KMS-11 (cell line): ENCODE data around the gene ADIPOQ.
"Not testable (repeated sequence)": the region's sequence is repeated elsewhere in the genome, so short reads cannot be mapped to it uniquely, and the experiment has no call there.

Source experiments
- H2AFZ ChIP-seq: fragments of 200-600 bp; sonication (generic); 2 replicates; pipeline ENCODE4 v1.6.1; 2016; ENCODE audit warnings: antibody characterized with exemption, mixed run types, low read depth
- H3K27ac ChIP-seq: fragments of 200-600 bp; sonication (generic); 2 replicates; pipeline ENCODE4 v1.6.1; 2016; ENCODE audit warnings: mild to moderate bottlenecking, mixed run types
- H3K27me3 ChIP-seq: fragments of 200-600 bp; sonication (generic); 2 replicates; pipeline ENCODE4 v1.6.1; 2017; ENCODE audit warnings: mild to moderate bottlenecking, low read depth, mixed run types, moderate library complexity; ENCODE audit not compliant: insufficient read depth
- H3K36me3 ChIP-seq: fragments of 200-600 bp; sonication (generic); 2 replicates; pipeline ENCODE4 v1.6.1; 2017; ENCODE audit warnings: mild to moderate bottlenecking, mixed run types; ENCODE audit not compliant: insufficient read depth
- H3K4me1 ChIP-seq: fragments of 200-600 bp; sonication (generic); 2 replicates; pipeline ENCODE4 v1.6.1; 2016; ENCODE audit warnings: mild to moderate bottlenecking, low read depth, mixed run types; ENCODE audit not compliant: poor library complexity, severe bottlenecking
- H3K4me2 ChIP-seq: fragments of 200-600 bp; sonication (generic); 2 replicates; pipeline ENCODE4 v1.7.0; 2016; ENCODE audit warnings: mild to moderate bottlenecking, mixed run types
- H3K4me3 ChIP-seq: fragments of 200-600 bp; sonication (generic); IDR thresholded peaks from 2 replicates; pipeline ENCODE4 v1.6.1; 2017; ENCODE audit warnings: low read depth, low read length, mixed read lengths; ENCODE audit not compliant: insufficient read depth
- H3K79me2 ChIP-seq: fragments of 200-600 bp; sonication (generic); 2 replicates; pipeline ENCODE4 v1.6.1; 2016; ENCODE audit warnings: low read depth, mixed run types; ENCODE audit not compliant: insufficient read depth
- H3K9ac ChIP-seq: fragments of 200-600 bp; sonication (generic); 2 replicates; pipeline ENCODE4 v1.6.1; 2016; ENCODE audit warnings: mild to moderate bottlenecking, mixed run types
- H4K20me1 ChIP-seq: fragments of 200-600 bp; sonication (generic); 2 replicates; pipeline ENCODE4 v1.6.1; 2016; ENCODE audit warnings: mild to moderate bottlenecking, mixed run types; ENCODE audit not compliant: insufficient read depth
- TF ChIP-seq, protein P1 (sequence below): fragments of 200-600 bp; sonication (generic); conservative IDR thresholded peaks from 2 replicates; pipeline ENCODE4 v1.6.1; 2017; ENCODE audit warnings: low read depth, mild to moderate bottlenecking, antibody characterized with exemption, low read length, moderate library complexity, mixed read lengths

Gene ADIPOQ

DNA sequence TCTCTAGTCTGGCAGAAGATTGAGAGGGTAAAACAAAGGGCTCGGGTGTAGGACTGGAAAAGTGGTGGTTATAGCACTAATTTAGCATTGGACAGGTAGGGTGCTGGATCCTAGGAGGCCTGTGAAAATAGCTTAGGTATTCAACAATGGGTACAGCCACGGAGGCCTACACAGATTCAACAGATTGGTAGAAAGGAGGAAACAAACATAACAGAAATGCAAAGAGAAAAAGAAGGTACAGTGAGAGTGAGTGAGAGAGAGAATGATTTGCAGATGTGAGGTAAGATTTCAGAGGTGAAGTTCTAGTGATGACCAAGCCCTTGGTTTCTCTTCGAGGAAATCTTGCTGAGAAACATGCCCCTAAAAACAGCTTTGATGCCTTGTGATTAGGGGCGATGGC lies 37.9 kb downstream of the ADIPOQ start:
- H3K4me2 ChIP-seq: no peak overlapping the region

DNA sequence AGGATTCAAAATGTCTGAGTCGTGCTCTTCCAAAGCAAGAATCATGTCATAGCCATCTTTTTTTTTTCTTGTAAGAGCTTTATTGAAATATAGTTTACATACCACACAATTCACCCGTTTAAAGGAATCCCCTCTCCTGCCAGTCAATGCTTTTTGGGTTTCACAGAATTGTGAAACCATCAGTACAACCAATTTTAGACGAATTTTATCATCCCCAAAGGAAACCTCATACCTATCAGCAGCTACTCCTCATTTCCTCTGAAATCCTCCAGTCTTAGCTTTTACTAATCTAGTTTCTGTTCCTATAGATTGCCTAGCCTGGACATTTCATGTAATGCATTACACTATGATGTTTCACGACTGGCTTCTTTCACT lies 39.6 kb downstream of the ADIPOQ start:
- Histone ChIP-seq H3K9ac (no peak overlapping the region), H3K36me3 (no peaks in the 10 kb centered on the region), H3K79me2 (no peaks in the 10 kb centered on the region), H3K27me3 (no peaks in the 10 kb centered on the region), H3K27ac (no peak overlapping the region), H3K4me2 (no peak overlapping the region), H3K4me3 (no peak overlapping the region), H2AFZ (no peak overlapping the region), H3K4me1 (no peaks in the 10 kb centered on the region), H4K20me1 (no peaks in the 10 kb centered on the region)
- TF ChIP-seq, protein P1, sequence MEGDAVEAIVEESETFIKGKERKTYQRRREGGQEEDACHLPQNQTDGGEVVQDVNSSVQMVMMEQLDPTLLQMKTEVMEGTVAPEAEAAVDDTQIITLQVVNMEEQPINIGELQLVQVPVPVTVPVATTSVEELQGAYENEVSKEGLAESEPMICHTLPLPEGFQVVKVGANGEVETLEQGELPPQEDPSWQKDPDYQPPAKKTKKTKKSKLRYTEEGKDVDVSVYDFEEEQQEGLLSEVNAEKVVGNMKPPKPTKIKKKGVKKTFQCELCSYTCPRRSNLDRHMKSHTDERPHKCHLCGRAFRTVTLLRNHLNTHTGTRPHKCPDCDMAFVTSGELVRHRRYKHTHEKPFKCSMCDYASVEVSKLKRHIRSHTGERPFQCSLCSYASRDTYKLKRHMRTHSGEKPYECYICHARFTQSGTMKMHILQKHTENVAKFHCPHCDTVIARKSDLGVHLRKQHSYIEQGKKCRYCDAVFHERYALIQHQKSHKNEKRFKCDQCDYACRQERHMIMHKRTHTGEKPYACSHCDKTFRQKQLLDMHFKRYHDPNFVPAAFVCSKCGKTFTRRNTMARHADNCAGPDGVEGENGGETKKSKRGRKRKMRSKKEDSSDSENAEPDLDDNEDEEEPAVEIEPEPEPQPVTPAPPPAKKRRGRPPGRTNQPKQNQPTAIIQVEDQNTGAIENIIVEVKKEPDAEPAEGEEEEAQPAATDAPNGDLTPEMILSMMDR: no peak

More for the DNA sequence above, 37.9 kb downstream of the ADIPOQ start:
- no peaks in the 10 kb centered on the region for H3K4me1 ChIP-seq
- H3K27ac ChIP-seq: no peak overlapping the region
- TF ChIP-seq, protein P1: no peak
- H3K27me3 ChIP-seq: no peaks in the 10 kb centered on the region
- no peak overlapping the region for H3K4me3 ChIP-seq
- H4K20me1 ChIP-seq: no peaks in the 10 kb centered on the region
- no peaks in the 10 kb centered on the region for H3K79me2 ChIP-seq
- H3K9ac ChIP-seq: no peak overlapping the region
- H3K36me3 ChIP-seq: no peaks in the 10 kb centered on the region
- no peak overlapping the region for H2AFZ ChIP-seq

DNA sequence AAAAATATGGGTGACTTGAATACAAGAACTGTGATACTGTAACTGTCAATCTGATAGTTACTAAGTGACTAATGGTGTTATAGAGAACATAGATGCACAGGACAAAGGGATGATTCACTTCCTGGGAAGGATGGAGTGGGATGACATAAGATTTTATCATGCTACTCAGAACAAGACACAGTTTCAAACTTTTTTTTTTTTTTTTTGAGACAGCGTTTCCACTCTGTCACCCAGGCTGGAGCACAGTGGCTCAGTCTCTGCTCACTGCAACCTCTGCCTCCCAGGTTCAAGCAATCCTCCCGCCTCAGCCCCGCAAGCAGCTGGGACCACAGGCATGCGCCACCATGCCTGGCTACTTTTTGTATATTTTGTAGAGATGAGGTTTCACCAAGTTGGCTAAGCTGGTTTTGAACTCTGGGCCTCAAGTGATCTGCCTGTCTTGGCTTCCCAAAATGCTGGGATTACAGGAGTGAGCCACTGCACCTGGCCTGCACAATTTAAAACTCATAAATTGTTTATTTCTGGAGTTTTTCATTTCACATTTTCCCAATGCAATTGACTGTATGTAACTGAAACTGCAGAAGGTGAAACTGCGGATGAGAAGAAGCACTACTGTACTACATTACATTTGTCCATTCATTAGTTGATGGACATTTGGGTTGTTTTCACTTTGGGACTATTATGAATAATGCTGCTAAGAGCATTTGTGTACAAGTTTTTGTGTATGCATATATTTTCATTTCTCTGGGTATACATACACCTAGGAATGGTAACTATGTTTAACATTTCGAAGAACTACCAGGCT lies 40.6 kb downstream of the ADIPOQ start:
- H3K36me3 ChIP-seq: no peaks in the 10 kb centered on the region
- TF ChIP-seq, protein P1: no peak
- H3K4me1 ChIP-seq: no peaks in the 10 kb centered on the region
- no peaks in the 10 kb centered on the region for H4K20me1 ChIP-seq
- no peak overlapping the region for H3K4me2 ChIP-seq
- no peaks in the 10 kb centered on the region for H3K79me2 ChIP-seq
- H3K27me3 ChIP-seq: no peaks in the 10 kb centered on the region
- H3K4me3 ChIP-seq: no peak overlapping the region
- no peak overlapping the region for H3K9ac ChIP-seq
- no peak overlapping the region for H2AFZ ChIP-seq
- H3K27ac ChIP-seq: no peak overlapping the region

DNA sequence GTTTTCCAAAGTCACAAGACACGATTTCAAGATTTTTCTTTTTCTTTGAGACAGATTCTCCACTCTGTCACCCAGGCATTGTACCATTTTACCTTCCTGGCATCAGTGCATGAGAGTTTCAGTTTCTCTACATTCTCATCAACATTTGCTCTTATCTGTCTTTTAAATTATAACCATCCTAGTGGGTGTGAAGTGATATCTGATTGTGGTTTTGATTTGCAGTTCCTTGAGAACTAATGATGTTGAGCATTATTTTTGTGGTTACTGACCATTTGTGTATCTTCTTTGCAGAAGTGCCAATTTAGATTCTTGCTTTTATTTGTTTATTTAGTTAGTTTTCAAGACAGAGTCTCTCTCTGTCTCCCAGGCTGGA lies 41.2 kb downstream of the ADIPOQ start:
- Histone ChIP-seq H3K4me3 (no peak overlapping the region), H3K9ac (no peak overlapping the region), H3K27me3 (no peaks in the 10 kb centered on the region), H2AFZ (no peak overlapping the region), H3K4me1 (no peaks in the 10 kb centered on the region), H3K4me2 (no peak overlapping the region), H4K20me1 (no peaks in the 10 kb centered on the region), H3K79me2 (no peaks in the 10 kb centered on the region), H3K36me3 (no peaks in the 10 kb centered on the region), H3K27ac (no peak overlapping the region)
- TF ChIP-seq, protein P1: no peak

DNA sequence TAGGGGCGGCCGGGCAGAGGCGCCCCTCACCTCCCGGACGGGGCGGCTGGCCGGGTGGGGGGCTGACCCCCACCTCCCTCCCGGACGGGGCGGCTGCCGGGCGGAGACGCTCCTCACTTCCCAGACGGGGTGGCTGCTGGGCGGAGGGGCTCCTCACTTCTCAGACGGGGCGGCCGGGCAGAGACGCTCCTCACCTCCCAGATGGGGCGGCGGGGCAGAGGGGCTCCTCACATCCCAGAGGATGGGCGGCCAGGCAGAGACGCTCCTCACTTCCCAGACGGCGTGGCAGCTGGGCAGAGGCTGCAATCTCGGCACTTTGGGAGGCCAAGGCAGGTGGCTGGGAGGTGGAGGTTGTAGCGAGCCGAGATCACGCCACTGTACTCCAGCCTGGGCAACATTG lies 42.4 kb downstream of the ADIPOQ start:
- H3K4me1 ChIP-seq, H3K36me3 ChIP-seq, H3K4me2 ChIP-seq, H3K27me3 ChIP-seq, H3K9ac ChIP-seq, H3K79me2 ChIP-seq, H3K4me3 ChIP-seq, H4K20me1 ChIP-seq, H2AFZ ChIP-seq, H3K27ac ChIP-seq: not testable (repeated sequence)
